Thyroid gland (tissue), 4 donors: Measurements from ENCODE around the gene AFF3.
"Not testable (repeated sequence)": the region's sequence is repeated elsewhere in the genome, so short reads cannot be mapped to it uniquely, and the experiment has no call there.

ENCODE experiments used
- POLR2A ChIP-seq, 2 donors: fragments of 450-650 bp; IDR thresholded peaks; one replicate each; pipeline ENCODE4 v1.6.1; 2017; ENCODE audit warnings: antibody characterized with exemption in 2 of 2, mild to moderate bottlenecking in 2 of 2, moderate library complexity in 1 of 2
- TF ChIP-seq, protein P1 (sequence below), 6 experiments: fragments of 200-600 bp in 3 of 6; fragments of 450-650 bp in 3 of 6; sonication (generic) in 3 of 6; IDR thresholded peaks; one replicate each; pipeline ENCODE4 v1.5.1; 2016 to 2019; ENCODE audit warnings: antibody characterized with exemption in 6 of 6, mild to moderate bottlenecking in 2 of 6, inconsistent platforms in 1 of 6, moderate library complexity in 1 of 6

- TF ChIP-seq POLR2A (IDR thresholded peaks at IDR 0.05), result not testable (repeated sequence)
- TF ChIP-seq, protein P1, sequence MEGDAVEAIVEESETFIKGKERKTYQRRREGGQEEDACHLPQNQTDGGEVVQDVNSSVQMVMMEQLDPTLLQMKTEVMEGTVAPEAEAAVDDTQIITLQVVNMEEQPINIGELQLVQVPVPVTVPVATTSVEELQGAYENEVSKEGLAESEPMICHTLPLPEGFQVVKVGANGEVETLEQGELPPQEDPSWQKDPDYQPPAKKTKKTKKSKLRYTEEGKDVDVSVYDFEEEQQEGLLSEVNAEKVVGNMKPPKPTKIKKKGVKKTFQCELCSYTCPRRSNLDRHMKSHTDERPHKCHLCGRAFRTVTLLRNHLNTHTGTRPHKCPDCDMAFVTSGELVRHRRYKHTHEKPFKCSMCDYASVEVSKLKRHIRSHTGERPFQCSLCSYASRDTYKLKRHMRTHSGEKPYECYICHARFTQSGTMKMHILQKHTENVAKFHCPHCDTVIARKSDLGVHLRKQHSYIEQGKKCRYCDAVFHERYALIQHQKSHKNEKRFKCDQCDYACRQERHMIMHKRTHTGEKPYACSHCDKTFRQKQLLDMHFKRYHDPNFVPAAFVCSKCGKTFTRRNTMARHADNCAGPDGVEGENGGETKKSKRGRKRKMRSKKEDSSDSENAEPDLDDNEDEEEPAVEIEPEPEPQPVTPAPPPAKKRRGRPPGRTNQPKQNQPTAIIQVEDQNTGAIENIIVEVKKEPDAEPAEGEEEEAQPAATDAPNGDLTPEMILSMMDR (IDR thresholded peaks at IDR 0.05), result not testable (repeated sequence)
Observed at GRCh38 chr2:100097611-100098294, 44.6 kb downstream of the AFF3 start.
